B cell (primary cell): ENCODE data around the gene DDOST. TPM values are rescaled to one million over a fixed set of nuclear protein-coding genes. Genes with fewer than 3 reads are reported as not detected.

ENCODE experiments used
- ATAC-seq: fragments of 200-7000 bp; cut with Tn5 transposase; one replicate; pipeline ENCODE4 v1.10.0; 2021; ENCODE audit warnings: low read depth, mild to moderate bottlenecking, moderate number of reproducible peaks, moderate library complexity
- CTCF ChIA-PET: fragments of 350-600 bp; sonication (Branson Sonifier 250); formaldehyde crosslinking; loops from one replicate; lab custom pipeline; 2021; ENCODE audit warnings: antibody characterized with exemption, inconsistent platforms; lab: Charles Lee
- POLR2A ChIA-PET: fragments of 350-600 bp; sonication (Branson Sonifier 250); formaldehyde crosslinking; loops from one replicate; lab custom pipeline; 2021; ENCODE audit warnings: antibody characterized with exemption; lab: Charles Lee
- DNase-seq: peaks from one replicate; pipeline ENCODE4 v3.0.0; 2013
- H2AFZ ChIP-seq: 2 replicates; pipeline ENCODE4 v1.6.1; 2012; ENCODE audit warnings: mild to moderate bottlenecking, low read depth, low read length; ENCODE audit not compliant: insufficient read depth, poor library complexity, severe bottlenecking
- H3K27ac ChIP-seq, 2 donors: 1 replicate in 1 of 2; 2 replicates in 1 of 2; pipeline ENCODE4 v1.5.1; 2012 to 2013; ENCODE audit warnings: low read length in 2 of 2, mild to moderate bottlenecking in 2 of 2, moderate library complexity in 1 of 2
- H3K27me3 ChIP-seq, 4 experiments: fragments of 200-600 bp in 1 of 4; sonication (generic) in 1 of 4; replicated peaks in 1 of 4; 1 replicate in 2 of 4; 2 replicates in 2 of 4; pipeline versions ENCODE4 v1.6.1 to v1.7.0; 2013 to 2016; ENCODE audit warnings: low read length in 3 of 4, mild to moderate bottlenecking in 2 of 4, mixed read lengths in 1 of 4, moderate library complexity in 1 of 4; ENCODE audit not compliant: insufficient read depth in 4 of 4, control insufficient read depth in 3 of 4; ENCODE audit errors: control extremely low read depth in 1 of 4
- H3K36me3 ChIP-seq, 2 experiments: replicated peaks in 1 of 2; 1 replicate in 1 of 2; 2 replicates in 1 of 2; pipeline versions ENCODE4 v1.6.1 to v1.7.1; 2013; ENCODE audit warnings: low read length in 1 of 2; ENCODE audit not compliant: insufficient read depth in 2 of 2, control insufficient read depth in 1 of 2; ENCODE audit errors: control extremely low read depth in 1 of 2, extremely low read depth in 1 of 2
- H3K4me1 ChIP-seq, 2 donors: fragments of 200-600 bp in 1 of 2; sonication (generic) in 1 of 2; 1 replicate in 1 of 2; 2 replicates in 1 of 2; pipeline versions ENCODE4 v1.5.1 to v1.6.1; 2013 to 2017; ENCODE audit warnings: low read length in 2 of 2; ENCODE audit not compliant: control insufficient read depth in 2 of 2, insufficient read depth in 2 of 2
- H3K4me2 ChIP-seq: replicated peaks from 2 replicates; pipeline ENCODE3; 2012; ENCODE audit warnings: mild to moderate bottlenecking, low read depth, low read length; ENCODE audit not compliant: poor library complexity, severe bottlenecking
- H3K4me3 ChIP-seq, 5 experiments: fragments of 200-600 bp in 1 of 5; sonication (generic) in 1 of 5; 1 replicate in 3 of 5; 2 replicates in 2 of 5; pipeline versions ENCODE4 v1.5.1 to v1.7.0; 2011 to 2016; ENCODE audit warnings: low read length in 4 of 5, mild to moderate bottlenecking in 4 of 5, low read depth in 2 of 5, control low read depth in 1 of 5, moderate library complexity in 1 of 5; ENCODE audit not compliant: insufficient read depth in 1 of 5; ENCODE audit errors: control extremely low read depth in 1 of 5, extremely low read depth in 1 of 5
- H3K79me2 ChIP-seq: fragments of 200-600 bp; sonication (generic); one replicate; pipeline ENCODE4 v1.6.0; 2016; ENCODE audit warnings: low read length; ENCODE audit not compliant: control insufficient read depth, insufficient read depth
- H3K9ac ChIP-seq: fragments of 200-600 bp; sonication (generic); 2 replicates; pipeline ENCODE4 v1.6.1; 2017; ENCODE audit warnings: mild to moderate bottlenecking, low read length, moderate library complexity
- H3K9me3 ChIP-seq, 3 donors: one replicate each; pipeline versions ENCODE4 v1.6.1 to v1.7.1; 2013; ENCODE audit warnings: low read length in 2 of 3; ENCODE audit not compliant: control insufficient read depth in 2 of 3, insufficient read depth in 1 of 3; ENCODE audit errors: control extremely low read depth in 1 of 3
- H4K20me1 ChIP-seq: 2 replicates; pipeline ENCODE4 v1.6.0; 2012; ENCODE audit warnings: mild to moderate bottlenecking, low read length; ENCODE audit not compliant: insufficient read depth, control insufficient read depth, poor library complexity, severe bottlenecking
- H3K27ac Mint-ChIP-seq: one replicate; pipeline ENCODE4 v1.8.0; 2021; ENCODE audit warnings: mixed read lengths
- H3K27me3 Mint-ChIP-seq: one replicate; pipeline ENCODE4 v1.8.0; 2021; ENCODE audit warnings: mixed read lengths
- H3K4me1 Mint-ChIP-seq: one replicate; pipeline ENCODE4 v1.8.0; 2021; ENCODE audit warnings: mixed read lengths
- H3K4me3 Mint-ChIP-seq: one replicate; pipeline ENCODE4 v1.8.0; 2021; ENCODE audit warnings: mixed read lengths
- H3K9me3 Mint-ChIP-seq: one replicate; pipeline ENCODE4 v1.8.0; 2022; ENCODE audit warnings: mixed read lengths; ENCODE audit not compliant: insufficient read depth
- CTCF ChIP-seq: fragments of 200-600 bp; IDR thresholded peaks from one replicate; pipeline ENCODE4 v1.8.0; 2022; ENCODE audit warnings: antibody characterized with exemption, mild to moderate bottlenecking
- EZH2 ChIP-seq: IDR thresholded peaks from 2 replicates; pipeline ENCODE4 v1.6.1; 2012; ENCODE audit warnings: borderline replicate concordance, low read depth, mild to moderate bottlenecking, moderate library complexity, low read length; ENCODE audit not compliant: insufficient read depth, poor library complexity, severe bottlenecking
- WGBS: methylation state at CpG from one replicate; pipeline ENCODE4 v1.1.5; 2013; ENCODE audit warnings: missing lambda C conversion rate; ENCODE audit not compliant: insufficient coverage; 5-methylcytosine and 5-hydroxymethylcytosine counted together
- intact Hi-C: fragments of 100-400 bp; cut with micrococcal nuclease; formaldehyde crosslinking; loops from one replicate; pipeline ENCODE4 v1.10.0; 2022
- polyA plus RNA-seq: library from polyadenylated mRNA; depleted of rRNA; stranded (reverse); fragments of >200 nt; gene quantifications from 2 replicates; pipeline ENCODE4 v1.2.3, GENCODE V29; 2012
- total RNA-seq, 2 donors: library from RNA; stranded (reverse); fragments of 120-200 nt in 1 of 2; gene quantifications; 1 replicate in 1 of 2; 2 replicates in 1 of 2; pipeline versions ENCODE4 v1.2.3 to v1.2.4, GENCODE V29; 2013 to 2022

The DDOST gene
- total and polyA plus RNA-seq, 2 donors (not counting 1 experiment from before 2014, with no cell fraction given), result 73.5 to 99.2 TPM

DNA sequence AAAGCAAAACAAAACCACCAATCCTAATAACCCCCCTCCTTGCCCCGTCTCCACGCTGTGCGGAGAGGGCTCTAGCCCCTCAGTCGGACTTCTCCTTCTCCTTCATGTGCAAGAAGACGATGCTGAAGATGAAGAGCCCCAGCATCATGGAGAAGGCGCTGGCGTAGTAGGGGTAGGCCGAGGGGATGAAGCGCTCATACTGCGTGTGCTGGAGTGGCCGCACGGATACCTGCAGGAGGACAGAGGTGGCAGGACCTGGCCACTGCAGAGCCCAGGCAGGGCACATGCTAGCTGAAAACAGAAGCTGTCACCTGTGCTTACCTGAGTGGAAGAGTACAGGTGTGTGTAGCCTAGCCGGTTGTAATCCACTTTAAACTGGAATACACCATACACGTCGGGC, 8.9 kb downstream of the DDOST start:
- H3K4me2 ChIP-seq, result no peak overlapping the region
- no peaks in the 10 kb centered on the region for H3K27me3 ChIP-seq
- no peaks in the 10 kb centered on the region for H3K4me1 ChIP-seq
- H3K9me3 Mint-ChIP-seq, result no peaks in the 10 kb centered on the region
- H3K79me2 ChIP-seq, result peaks cover 7% of the 10 kb centered on the region
- H3K4me3 Mint-ChIP-seq, result no peak overlapping the region
- H3K27ac ChIP-seq, result no peak overlapping the region
- H3K4me3 ChIP-seq, result no peak overlapping the region
- H3K4me1 Mint-ChIP-seq, result no peaks in the 10 kb centered on the region
- TF ChIP-seq CTCF (no peak), EZH2 (no peak)
- DNase-seq, result no peak
- ChIA-PET CTCF (interaction anchor here (1.6 kb wide), 1 partner anchor 13 kb away, joined by 4 read pairs; no protein-coding TSS in a partner anchor), POLR2A (no interaction called here)
- H3K9ac ChIP-seq, result no peak overlapping the region
- intact Hi-C loops, result no loop called here
- 100% methylated on average over 15 of the region's 15 CpGs for WGBS
- ATAC-seq, result no peak
- no peak overlapping the region for H3K27ac Mint-ChIP-seq
- H3K36me3 ChIP-seq, result peaks cover 7 to 83% of the 10 kb centered on the region in 2 experiments
- H3K9me3 ChIP-seq, result no peaks in the 10 kb centered on the region
- no peaks in the 10 kb centered on the region for H3K27me3 Mint-ChIP-seq
- no peak overlapping the region for H2AFZ ChIP-seq
- peaks cover 18% of the 10 kb centered on the region for H4K20me1 ChIP-seq

- ChIA-PET POLR2A (no interaction called here), CTCF (no interaction called here)
- Histone ChIP-seq H4K20me1 (no peaks in the 10 kb centered on the region), H3K4me1 (no peaks in the 10 kb centered on the region), H3K36me3 (peaks cover 7 to 63% of the 10 kb centered on the region in 2 experiments), H3K4me3 (no peak overlapping the region), H3K27me3 (no peaks in the 10 kb centered on the region), H3K79me2 (no peaks in the 10 kb centered on the region), H2AFZ (no peak overlapping the region), H3K27ac (no peak overlapping the region), H3K9ac (no peak overlapping the region), H3K4me2 (no peak overlapping the region), H3K9me3 (no peaks in the 10 kb centered on the region)
- ATAC-seq (no peak), DNase-seq (no peak)
- Mint-ChIP-seq H3K27ac (no peak overlapping the region), H3K4me1 (no peaks in the 10 kb centered on the region), H3K27me3 (no peaks in the 10 kb centered on the region), H3K9me3 (no peaks in the 10 kb centered on the region), H3K4me3 (no peak overlapping the region)
- WGBS, result over 99% methylated on average over 15 of the region's 15 CpGs
- intact Hi-C loops, result no loop called here
- no peak for TF ChIP-seq EZH2
Observed at GRCh38 chr1:20648946-20649345, 12.2 kb downstream of the DDOST start.
